ENCODE results near the gene VWC2L. TPM values are rescaled to one million over a fixed set of nuclear protein-coding genes. Genes with fewer than 3 reads are reported as not detected.

The VWC2L gene
- total and polyA plus RNA-seq, 2 of the 8 experiments (the other 6 are each of a cell fraction or from before 2014, with no cell fraction given) = not detected

DNA sequence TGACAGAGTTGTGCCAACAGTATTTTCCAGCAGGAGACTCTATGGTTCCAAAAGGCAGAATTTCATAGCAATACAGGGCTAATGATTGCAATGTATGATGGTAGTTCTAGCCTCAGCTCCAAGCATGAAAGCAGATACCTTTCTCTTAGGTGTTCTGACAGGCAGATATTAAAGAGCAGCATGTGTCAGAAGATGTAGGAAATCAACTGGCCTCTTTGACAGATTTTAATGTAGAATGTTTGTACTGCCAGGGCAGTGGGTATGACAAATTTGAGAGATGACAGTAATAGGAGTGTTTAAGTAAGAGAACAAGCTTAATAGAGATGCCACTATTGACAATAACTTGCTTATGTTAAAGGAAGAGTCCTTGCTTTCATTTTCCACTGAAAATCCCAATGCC lies 21.5 kb upstream of the VWC2L start (continued):
- TF ChIP-seq, protein P1, sequence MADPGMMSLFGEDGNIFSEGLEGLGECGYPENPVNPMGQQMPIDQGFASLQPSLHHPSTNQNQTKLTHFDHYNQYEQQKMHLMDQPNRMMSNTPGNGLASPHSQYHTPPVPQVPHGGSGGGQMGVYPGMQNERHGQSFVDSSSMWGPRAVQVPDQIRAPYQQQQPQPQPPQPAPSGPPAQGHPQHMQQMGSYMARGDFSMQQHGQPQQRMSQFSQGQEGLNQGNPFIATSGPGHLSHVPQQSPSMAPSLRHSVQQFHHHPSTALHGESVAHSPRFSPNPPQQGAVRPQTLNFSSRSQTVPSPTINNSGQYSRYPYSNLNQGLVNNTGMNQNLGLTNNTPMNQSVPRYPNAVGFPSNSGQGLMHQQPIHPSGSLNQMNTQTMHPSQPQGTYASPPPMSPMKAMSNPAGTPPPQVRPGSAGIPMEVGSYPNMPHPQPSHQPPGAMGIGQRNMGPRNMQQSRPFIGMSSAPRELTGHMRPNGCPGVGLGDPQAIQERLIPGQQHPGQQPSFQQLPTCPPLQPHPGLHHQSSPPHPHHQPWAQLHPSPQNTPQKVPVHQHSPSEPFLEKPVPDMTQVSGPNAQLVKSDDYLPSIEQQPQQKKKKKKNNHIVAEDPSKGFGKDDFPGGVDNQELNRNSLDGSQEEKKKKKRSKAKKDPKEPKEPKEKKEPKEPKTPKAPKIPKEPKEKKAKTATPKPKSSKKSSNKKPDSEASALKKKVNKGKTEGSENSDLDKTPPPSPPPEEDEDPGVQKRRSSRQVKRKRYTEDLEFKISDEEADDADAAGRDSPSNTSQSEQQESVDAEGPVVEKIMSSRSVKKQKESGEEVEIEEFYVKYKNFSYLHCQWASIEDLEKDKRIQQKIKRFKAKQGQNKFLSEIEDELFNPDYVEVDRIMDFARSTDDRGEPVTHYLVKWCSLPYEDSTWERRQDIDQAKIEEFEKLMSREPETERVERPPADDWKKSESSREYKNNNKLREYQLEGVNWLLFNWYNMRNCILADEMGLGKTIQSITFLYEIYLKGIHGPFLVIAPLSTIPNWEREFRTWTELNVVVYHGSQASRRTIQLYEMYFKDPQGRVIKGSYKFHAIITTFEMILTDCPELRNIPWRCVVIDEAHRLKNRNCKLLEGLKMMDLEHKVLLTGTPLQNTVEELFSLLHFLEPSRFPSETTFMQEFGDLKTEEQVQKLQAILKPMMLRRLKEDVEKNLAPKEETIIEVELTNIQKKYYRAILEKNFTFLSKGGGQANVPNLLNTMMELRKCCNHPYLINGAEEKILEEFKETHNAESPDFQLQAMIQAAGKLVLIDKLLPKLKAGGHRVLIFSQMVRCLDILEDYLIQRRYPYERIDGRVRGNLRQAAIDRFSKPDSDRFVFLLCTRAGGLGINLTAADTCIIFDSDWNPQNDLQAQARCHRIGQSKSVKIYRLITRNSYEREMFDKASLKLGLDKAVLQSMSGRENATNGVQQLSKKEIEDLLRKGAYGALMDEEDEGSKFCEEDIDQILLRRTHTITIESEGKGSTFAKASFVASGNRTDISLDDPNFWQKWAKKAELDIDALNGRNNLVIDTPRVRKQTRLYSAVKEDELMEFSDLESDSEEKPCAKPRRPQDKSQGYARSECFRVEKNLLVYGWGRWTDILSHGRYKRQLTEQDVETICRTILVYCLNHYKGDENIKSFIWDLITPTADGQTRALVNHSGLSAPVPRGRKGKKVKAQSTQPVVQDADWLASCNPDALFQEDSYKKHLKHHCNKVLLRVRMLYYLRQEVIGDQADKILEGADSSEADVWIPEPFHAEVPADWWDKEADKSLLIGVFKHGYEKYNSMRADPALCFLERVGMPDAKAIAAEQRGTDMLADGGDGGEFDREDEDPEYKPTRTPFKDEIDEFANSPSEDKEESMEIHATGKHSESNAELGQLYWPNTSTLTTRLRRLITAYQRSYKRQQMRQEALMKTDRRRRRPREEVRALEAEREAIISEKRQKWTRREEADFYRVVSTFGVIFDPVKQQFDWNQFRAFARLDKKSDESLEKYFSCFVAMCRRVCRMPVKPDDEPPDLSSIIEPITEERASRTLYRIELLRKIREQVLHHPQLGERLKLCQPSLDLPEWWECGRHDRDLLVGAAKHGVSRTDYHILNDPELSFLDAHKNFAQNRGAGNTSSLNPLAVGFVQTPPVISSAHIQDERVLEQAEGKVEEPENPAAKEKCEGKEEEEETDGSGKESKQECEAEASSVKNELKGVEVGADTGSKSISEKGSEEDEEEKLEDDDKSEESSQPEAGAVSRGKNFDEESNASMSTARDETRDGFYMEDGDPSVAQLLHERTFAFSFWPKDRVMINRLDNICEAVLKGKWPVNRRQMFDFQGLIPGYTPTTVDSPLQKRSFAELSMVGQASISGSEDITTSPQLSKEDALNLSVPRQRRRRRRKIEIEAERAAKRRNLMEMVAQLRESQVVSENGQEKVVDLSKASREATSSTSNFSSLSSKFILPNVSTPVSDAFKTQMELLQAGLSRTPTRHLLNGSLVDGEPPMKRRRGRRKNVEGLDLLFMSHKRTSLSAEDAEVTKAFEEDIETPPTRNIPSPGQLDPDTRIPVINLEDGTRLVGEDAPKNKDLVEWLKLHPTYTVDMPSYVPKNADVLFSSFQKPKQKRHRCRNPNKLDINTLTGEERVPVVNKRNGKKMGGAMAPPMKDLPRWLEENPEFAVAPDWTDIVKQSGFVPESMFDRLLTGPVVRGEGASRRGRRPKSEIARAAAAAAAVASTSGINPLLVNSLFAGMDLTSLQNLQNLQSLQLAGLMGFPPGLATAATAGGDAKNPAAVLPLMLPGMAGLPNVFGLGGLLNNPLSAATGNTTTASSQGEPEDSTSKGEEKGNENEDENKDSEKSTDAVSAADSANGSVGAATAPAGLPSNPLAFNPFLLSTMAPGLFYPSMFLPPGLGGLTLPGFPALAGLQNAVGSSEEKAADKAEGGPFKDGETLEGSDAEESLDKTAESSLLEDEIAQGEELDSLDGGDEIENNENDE (IDR thresholded peaks at IDR 0.05; ENCODE audit: insufficient replicate concordance, low read length) = no peak
- TF ChIP-seq, protein P2, sequence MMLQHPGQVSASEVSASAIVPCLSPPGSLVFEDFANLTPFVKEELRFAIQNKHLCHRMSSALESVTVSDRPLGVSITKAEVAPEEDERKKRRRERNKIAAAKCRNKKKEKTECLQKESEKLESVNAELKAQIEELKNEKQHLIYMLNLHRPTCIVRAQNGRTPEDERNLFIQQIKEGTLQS (IDR thresholded peaks at IDR 0.05; ENCODE audit: insufficient read depth, low read depth, low read length) = no peak

Measured in H1 (cell line).